Spleen (tissue), 7 donors: ENCODE measurements around the gene SLC47A1.

Source experiments
- CTCF ChIP-seq, 11 experiments: fragments of 200-600 bp in 7 of 11; fragments of 450-650 bp in 4 of 11; sonication (generic) in 4 of 11; IDR thresholded peaks in 8 of 11; conservative IDR thresholded peaks in 3 of 11; 1 replicate in 7 of 11; 2 replicates in 4 of 11; pipeline versions ENCODE4 v1.4.0 to v1.8.0; 2016 to 2021; ENCODE audit warnings: antibody characterized with exemption in 11 of 11, inconsistent platforms in 4 of 11, mild to moderate bottlenecking in 1 of 11
- POLR2A ChIP-seq, 3 donors: fragments of 450-650 bp; IDR thresholded peaks; one replicate each; pipeline ENCODE4 v1.5.1; 2017; ENCODE audit warnings: antibody characterized with exemption in 3 of 3, mild to moderate bottlenecking in 1 of 3
- POLR2AphosphoS5 ChIP-seq, 3 donors: sonication (generic); formaldehyde crosslinking; IDR thresholded peaks; one replicate each; pipeline ENCODE4 v1.5.1; 2017; ENCODE audit warnings: antibody characterized with exemption in 3 of 3
- donor health status: DM: no; HTN: no; CAD: no; lungs with moderate emphysema.
- donor health status: DM: no; HTN: no; CAD: no.
- donor health status: DM: no; HTN: no; CAD: no.

- TF ChIP-seq CTCF (IDR thresholded peaks at IDR 0.05 in 8 of 11, conservative IDR thresholded peaks at IDR 0.05 in 3 of 11): no peak
- TF ChIP-seq POLR2AphosphoS5 (IDR thresholded peaks at IDR 0.05): no peak
- TF ChIP-seq POLR2A (IDR thresholded peaks at IDR 0.05): no peak
Observed at GRCh38 chr17:19610879-19611278, 77.2 kb downstream of the SLC47A1 start.
